ENCODE data around the gene USP5. TPM values are rescaled to one million over a fixed set of nuclear protein-coding genes. Genes with fewer than 3 reads are reported as not detected.
"Not testable (repeated sequence)": the region's sequence is repeated elsewhere in the genome, so short reads cannot be mapped to it uniquely, and the experiment has no call there.

Gene USP5
- total RNA-seq, 1 experiment from 2014 or later = 308 TPM

- TF ChIP-seq EZH2 (IDR thresholded peaks at IDR 0.05; ENCODE audit: low read depth) (no peak), CTCF (conservative IDR thresholded peaks at IDR 0.05) (no peak)
- no peaks in the 10 kb centered on the region for H3K27me3 ChIP-seq (ENCODE audit: insufficient read depth, low read depth)
- no peaks in the 10 kb centered on the region for H4K20me1 ChIP-seq (ENCODE audit: insufficient read depth)
- DNase-seq = no peak
- no peaks in the 10 kb centered on the region for H3K36me3 ChIP-seq (ENCODE audit: low read depth)
- peaks cover 12% of the 10 kb centered on the region; the same call in 1 of the 2 replicates for H3F3A ChIP-seq (ENCODE audit: insufficient read depth, low read depth)
- H3K4me2 ChIP-seq = no peak overlapping the region
- no peak overlapping the region for H3K27ac ChIP-seq
- intact Hi-C loops (cut with micrococcal nuclease; ENCODE audit: unreplicated experiment) = no loop called here
- POLR2A ChIA-PET (ENCODE audit: unreplicated experiment) = no interaction called here
- H3K4me3 ChIP-seq = no peak overlapping the region
- no peaks in the 10 kb centered on the region for H3K9me2 ChIP-seq (ENCODE audit: insufficient read depth)
- no peak overlapping the region for H2AFZ ChIP-seq
- peaks cover 15% of the 10 kb centered on the region for H3K4me1 ChIP-seq (replicated peaks; ENCODE audit: insufficient read depth)
- H3K9me3 ChIP-seq (ENCODE audit: insufficient read depth, low read depth) = no peaks in the 10 kb centered on the region
- H3K79me2 ChIP-seq (ENCODE audit: low read depth) = no peaks in the 10 kb centered on the region
- no TSS peak for BruUV-seq (replicated peaks)
- CTCF ChIA-PET = interaction anchor here (0.6 to 1.1 kb wide), 2 partner anchors 18 to 198 kb away, joined by 5 to 8 read pairs; partner anchors contain the start of gene ZNF384
These were observed 35.5 kb downstream of the USP5 start for GRCh38 chr12:6887460-6887859.

- Histone ChIP-seq H3K27ac (no peak overlapping the region), H3K27me3 (ENCODE audit: insufficient read depth, low read depth) (no peaks in the 10 kb centered on the region), H3K4me3 (no peak overlapping the region), H3K79me2 (ENCODE audit: low read depth) (no peaks in the 10 kb centered on the region), H3K36me3 (ENCODE audit: low read depth) (no peaks in the 10 kb centered on the region), H3K9me3 (ENCODE audit: insufficient read depth, low read depth) (no peaks in the 10 kb centered on the region), H3F3A (ENCODE audit: insufficient read depth, low read depth) (peaks cover 12% of the 10 kb centered on the region; the same call in 1 of the 2 replicates), H4K20me1 (ENCODE audit: insufficient read depth) (no peaks in the 10 kb centered on the region), H2AFZ (no peak overlapping the region), H3K9me2 (ENCODE audit: insufficient read depth) (no peaks in the 10 kb centered on the region), H3K4me2 (no peak overlapping the region), H3K4me1 (replicated peaks; ENCODE audit: insufficient read depth) (peaks cover 15% of the 10 kb centered on the region)
- DNase-seq = no peak
- BruUV-seq (replicated peaks) = no TSS peak
- intact Hi-C loops (cut with micrococcal nuclease; ENCODE audit: unreplicated experiment) = no loop called here
- ChIA-PET POLR2A (ENCODE audit: unreplicated experiment) (interaction anchor here (0.6 kb wide), 1 partner anchor 14 kb away, joined by 3 read pairs; no protein-coding TSS in a partner anchor), CTCF (no interaction called here)
- TF ChIP-seq EZH2 (IDR thresholded peaks at IDR 0.05; ENCODE audit: low read depth) (no peak), CTCF (conservative IDR thresholded peaks at IDR 0.05) (no peak)
These were observed 36.4 kb downstream of the USP5 start for GRCh38 chr12:6888360-6888759.

- H3F3A ChIP-seq (ENCODE audit: insufficient read depth, low read depth) = peaks cover 12% of the 10 kb centered on the region; the same call in 1 of the 2 replicates
- POLR2A ChIA-PET (ENCODE audit: unreplicated experiment) = interaction anchor here (0.6 kb wide), 1 partner anchor 281 kb away, joined by 48 read pairs; no protein-coding TSS in a partner anchor
- H3K9me3 ChIP-seq (ENCODE audit: insufficient read depth, low read depth); BruUV-seq (replicated peaks); H3K27me3 ChIP-seq (ENCODE audit: insufficient read depth, low read depth); H3K79me2 ChIP-seq (ENCODE audit: low read depth); DNase-seq; H3K9me2 ChIP-seq (ENCODE audit: insufficient read depth); H4K20me1 ChIP-seq (ENCODE audit: insufficient read depth); H3K4me3 ChIP-seq; H3K27ac ChIP-seq; H3K4me2 ChIP-seq; H3K36me3 ChIP-seq (ENCODE audit: low read depth); intact Hi-C loops (cut with micrococcal nuclease; ENCODE audit: unreplicated experiment); H2AFZ ChIP-seq: not testable (repeated sequence)
- peaks cover 15% of the 10 kb centered on the region for H3K4me1 ChIP-seq (replicated peaks; ENCODE audit: insufficient read depth)
- CTCF ChIA-PET = interaction anchor here (1.2 kb wide), 1 partner anchor 16 kb away, joined by 4 read pairs; the partner anchor contains the start of gene SPSB2
These were observed 36.8 kb downstream of the USP5 start for GRCh38 chr12:6888794-6889193.

- peak overlapping the region; percentile 56 for H3K4me3 ChIP-seq
- H3K4me1 ChIP-seq (replicated peaks; ENCODE audit: insufficient read depth) = peaks cover 15% of the 10 kb centered on the region
- peak overlapping the region; percentile 84; the same call in 1 of the 2 replicates for H2AFZ ChIP-seq
- H3K4me2 ChIP-seq = peak overlapping the region; percentile 80
- H3K9me3 ChIP-seq (ENCODE audit: insufficient read depth, low read depth); POLR2A ChIA-PET (ENCODE audit: unreplicated experiment); H3K36me3 ChIP-seq (ENCODE audit: low read depth); intact Hi-C loops (cut with micrococcal nuclease; ENCODE audit: unreplicated experiment); H3K27me3 ChIP-seq (ENCODE audit: insufficient read depth, low read depth); BruUV-seq (replicated peaks); H3K9me2 ChIP-seq (ENCODE audit: insufficient read depth); H4K20me1 ChIP-seq (ENCODE audit: insufficient read depth); DNase-seq; H3K79me2 ChIP-seq (ENCODE audit: low read depth): not testable (repeated sequence)
- CTCF ChIA-PET = interaction anchor here (1.2 kb wide), 1 partner anchor 17 kb away, joined by 4 read pairs; the partner anchor contains the start of gene SPSB2
- H3F3A ChIP-seq (ENCODE audit: insufficient read depth, low read depth) = peaks cover 12% of the 10 kb centered on the region; the same call in 1 of the 2 replicates
- H3K27ac ChIP-seq = peak overlapping the region; percentile 90
These were observed 38.0 kb downstream of the USP5 start for GRCh38 chr12:6889775-6890573.
